Retinal pigment epithelial cell (primary cell): ENCODE data around the gene SEC24C.
A peak's percentile ranks its signal among the peaks of the same experiment; 100 is the strongest.

Experiments
- DNase-seq: peaks from one replicate; pipeline ENCODE4 v3.0.0-alpha.2; 2010; ENCODE audit warnings: low read depth
- H3K4me3 ChIP-seq: 2 replicates; pipeline ENCODE4 v1.5.1; 2011; ENCODE audit warnings: mild to moderate bottlenecking, low read length, control low read depth, moderate library complexity
- CTCF ChIP-seq: conservative IDR thresholded peaks from 2 replicates; pipeline ENCODE4 v1.5.1; 2011; ENCODE audit warnings: low read depth, low read length, control low read depth, inconsistent platforms

SEC24C gene

GRCh38 chr10:73802276-73802991 is 58.3 kb downstream of the SEC24C start:
- DNase-seq: no peak
- H3K4me3 ChIP-seq: no peak overlapping the region

DNA sequence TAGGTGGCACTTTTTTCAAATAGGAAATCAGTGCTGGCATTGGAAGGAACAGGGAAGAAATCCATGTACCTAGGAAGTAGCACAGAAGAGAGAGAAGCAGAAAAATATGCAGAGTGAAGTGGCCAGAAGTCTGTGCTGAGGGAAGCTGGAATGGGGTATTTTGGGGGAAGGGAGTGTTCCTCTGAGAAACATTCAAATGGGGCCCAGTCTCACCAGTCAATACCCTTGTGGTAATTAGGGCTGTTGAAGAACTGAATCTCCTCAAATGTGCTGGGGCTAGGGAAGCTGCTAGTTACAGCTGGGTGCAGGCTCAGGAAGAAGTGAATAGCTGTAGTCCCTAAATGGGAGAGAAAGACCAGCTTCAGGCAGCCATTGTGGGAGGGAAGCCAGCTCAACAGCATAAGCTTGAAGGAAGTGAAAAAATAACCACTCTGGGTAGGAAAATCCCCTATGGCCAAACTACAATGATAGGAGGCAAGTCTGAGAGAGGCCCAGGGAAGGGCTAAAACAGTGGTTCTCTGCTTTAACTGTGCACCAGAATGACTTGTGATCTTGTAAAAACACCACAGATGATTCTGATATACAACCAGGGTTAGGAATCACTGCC is 59.6 kb downstream of the SEC24C start:
- no peak for DNase-seq
- no peak for TF ChIP-seq CTCF
- H3K4me3 ChIP-seq: no peak overlapping the region

More at GRCh38 chr10:73802276-73802991, 58.3 kb downstream of the SEC24C start:
- peak; percentile 8 for TF ChIP-seq CTCF

- no peak overlapping the region for H3K4me3 ChIP-seq
- no peak for DNase-seq
- TF ChIP-seq CTCF: no peak
Measured at GRCh38 chr10:73806176-73806950, 62.2 kb downstream of the SEC24C start.

- no peak for TF ChIP-seq CTCF
- no peak for DNase-seq
Measured at GRCh38 chr10:73807471-73807870, 63.3 kb downstream of the SEC24C start.

GRCh38 chr10:73808021-73808815 is 64.0 kb downstream of the SEC24C start:
- H3K4me3 ChIP-seq: no peak overlapping the region
- no peak for DNase-seq
- TF ChIP-seq CTCF: no peak

More at GRCh38 chr10:73807471-73807870, 63.3 kb downstream of the SEC24C start:
- no peak overlapping the region for H3K4me3 ChIP-seq

GRCh38 chr10:73809061-73809818 is 65.1 kb downstream of the SEC24C start:
- no peak overlapping the region for H3K4me3 ChIP-seq
- no peak for DNase-seq
- no peak for TF ChIP-seq CTCF
